Stomach (tissue), 4 donors: Measurements from ENCODE around the gene ITGAD.

Experiments used
- CTCF ChIP-seq, 7 experiments: fragments of 450-650 bp in 4 of 7; fragments of 200-600 bp in 3 of 7; sonication (generic) in 3 of 7; IDR thresholded peaks; one replicate each; pipeline ENCODE4 v1.5.1; 2016 to 2019; ENCODE audit warnings: antibody characterized with exemption in 7 of 7, control low read depth in 2 of 7, mild to moderate bottlenecking in 1 of 7
- POLR2A ChIP-seq, 4 donors: fragments of 450-650 bp; IDR thresholded peaks; one replicate each; pipeline ENCODE4 v1.6.1; 2016; ENCODE audit warnings: antibody characterized with exemption in 4 of 4, control low read depth in 2 of 4, mild to moderate bottlenecking in 1 of 4, moderate library complexity in 1 of 4

DNA sequence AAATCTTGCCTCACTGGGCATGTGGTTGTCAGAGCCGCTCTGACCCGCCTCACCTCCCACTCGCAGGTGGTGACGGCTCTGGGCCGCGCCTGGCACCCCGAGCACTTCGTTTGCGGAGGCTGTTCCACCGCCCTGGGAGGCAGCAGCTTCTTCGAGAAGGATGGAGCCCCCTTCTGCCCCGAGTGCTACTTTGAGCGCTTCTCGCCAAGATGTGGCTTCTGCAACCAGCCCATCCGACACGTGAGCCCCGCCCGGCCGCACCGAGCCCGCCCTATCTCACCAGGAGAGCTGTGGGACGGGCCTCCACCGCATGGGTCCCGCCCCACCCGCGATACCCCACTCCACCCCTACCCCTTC, 82.8 kb downstream of the ITGAD start:
- TF ChIP-seq CTCF (IDR thresholded peaks at IDR 0.05) = no peak
- no peak for TF ChIP-seq POLR2A (IDR thresholded peaks at IDR 0.05)
